Activated CD4-positive, alpha-beta T cell treated with anti-CD3 and anti-CD28 coated beads for 36 hours (primary cell): ENCODE results near the gene ZNF789. TPM values are rescaled to one million over a fixed set of nuclear protein-coding genes. Genes with fewer than 3 reads are reported as not detected.
"Not testable (repeated sequence)": the region's sequence is repeated elsewhere in the genome, so short reads cannot be mapped to it uniquely, and the experiment has no call there.

Source experiments
- ATAC-seq: fragments of 200-7000 bp; cut with Tn5 transposase; one replicate; pipeline ENCODE4 v1.10.0; 2021; ENCODE audit warnings: mild to moderate bottlenecking, moderate library complexity
- CTCF ChIA-PET: fragments of 350-600 bp; sonication (Branson Sonifier 250); formaldehyde crosslinking; loops from one replicate; lab custom pipeline; 2021; ENCODE audit warnings: antibody characterized with exemption; lab: Charles Lee
- POLR2A ChIA-PET: fragments of 350-600 bp; sonication (Branson Sonifier 250); formaldehyde crosslinking; loops from one replicate; lab custom pipeline; 2021; ENCODE audit warnings: antibody characterized with exemption, inconsistent platforms; lab: Charles Lee
- DNase-seq: peaks from one replicate; pipeline ENCODE4 v3.0.0-alpha.2; 2020
- H3K27ac Mint-ChIP-seq: one replicate; pipeline ENCODE4 v1.8.0; 2021; ENCODE audit warnings: mixed read lengths
- H3K27me3 Mint-ChIP-seq: one replicate; pipeline ENCODE4 v1.8.0; 2021; ENCODE audit warnings: mixed read lengths
- H3K36me3 Mint-ChIP-seq: one replicate; pipeline ENCODE4 v1.8.0; 2021; ENCODE audit warnings: low read depth, mixed read lengths
- H3K4me1 Mint-ChIP-seq: one replicate; pipeline ENCODE4 v1.8.0; 2021; ENCODE audit warnings: mixed read lengths
- H3K4me3 Mint-ChIP-seq: one replicate; pipeline ENCODE4 v1.8.0; 2021; ENCODE audit warnings: mild to moderate bottlenecking, moderate library complexity, mixed read lengths
- H3K9me3 Mint-ChIP-seq: one replicate; pipeline ENCODE4 v1.8.0; 2021; ENCODE audit warnings: low read depth, mixed read lengths
- intact Hi-C, 2 experiments: fragments of 100-400 bp; cut with DNase I in 1 of 2; cut with micrococcal nuclease in 1 of 2; formaldehyde crosslinking; loops; one replicate each; pipeline versions ENCODE4 v1.14.2 to v1.15.1; 2022 to 2024; cut with DNase I, micrococcal nuclease
- total RNA-seq, 2 experiments: library from RNA; stranded (reverse); gene quantifications; one replicate each; pipeline ENCODE4 v1.2.3, GENCODE V29; 2021

ZNF789 gene
- total RNA-seq = 10 to 100 TPM; 18.2 to 18.9 TPM

DNA sequence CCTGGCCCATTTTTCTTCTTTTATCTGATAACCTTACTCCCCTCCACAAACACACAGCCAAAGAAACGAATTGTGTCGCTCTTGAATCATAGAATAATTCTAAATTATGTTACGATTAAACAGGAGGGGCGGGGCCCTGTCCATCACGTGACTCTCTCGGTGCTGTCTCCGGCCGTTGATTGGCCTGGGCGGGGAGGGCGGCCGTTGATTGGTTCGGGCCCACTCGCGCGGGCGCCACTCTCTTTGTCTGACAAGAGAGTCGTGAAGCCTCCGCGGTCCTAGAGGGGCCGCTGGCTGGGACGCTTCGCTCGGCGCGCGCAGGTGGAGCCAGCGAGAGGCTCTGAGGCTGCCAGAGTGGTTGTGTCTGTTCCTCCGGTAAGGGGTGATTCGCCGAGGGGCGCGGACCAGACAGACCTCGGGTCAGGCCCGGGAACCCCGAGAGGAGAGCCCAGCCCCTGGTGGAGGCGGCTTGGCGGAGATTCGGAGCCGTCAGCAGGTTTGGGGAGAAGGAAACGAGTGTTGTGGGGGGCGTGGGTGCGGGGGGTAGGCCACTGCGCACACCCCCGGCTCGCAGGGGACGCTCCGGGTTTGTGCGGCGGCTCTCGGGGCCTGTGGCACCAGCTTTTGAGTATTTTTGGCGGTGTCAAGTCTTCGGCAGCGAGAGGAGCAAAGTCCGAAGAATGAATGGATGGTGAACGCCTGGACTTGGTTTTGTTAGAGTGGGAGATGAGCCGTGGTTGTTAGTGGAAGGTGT, at the start of gene ZNF789:
ZNF789 (plus strand) TSS at position 330 of the 754 bp plus-strand sequence. CDS start 3,567 bp downstream, outside the sequence.
- DNase-seq = peak; percentile 99
- no peaks in the 10 kb centered on the region for H3K27me3 Mint-ChIP-seq
- no peaks in the 10 kb centered on the region for H3K9me3 Mint-ChIP-seq
- peak within 1 kb of the TSS; percentile 96 for H3K27ac Mint-ChIP-seq
- peak within 1 kb of the TSS; percentile 91 for H3K4me3 Mint-ChIP-seq
- POLR2A ChIA-PET = interaction anchor here (0.7 to 1.6 kb wide), 4 partner anchors 25 to 32 kb away, joined by 3 to 8 read pairs (median 6); partner anchors contain the start of gene ZKSCAN5
- H3K36me3 Mint-ChIP-seq = peaks cover 16% of the 10 kb centered on the region
- peak; percentile 97 for ATAC-seq
- H3K4me1 Mint-ChIP-seq = peaks cover 29% of the 10 kb centered on the region
- intact Hi-C loops = loop anchor here (1.0 to 2.0 kb wide), 10 partner anchors 28 to 144 kb away; partner anchors contain the start of genes ZNF394 (in 2 of the 2), ZNF655 (in 2 of the 2), BUD31 (in 1 of the 2) and CPSF4 (in 1 of the 2)
- CTCF ChIA-PET = interaction anchor here (0.5 to 0.6 kb wide), 2 partner anchors 32 to 972 kb away, joined by 3 read pairs; partner anchors contain the start of gene ZKSCAN5

DNA sequence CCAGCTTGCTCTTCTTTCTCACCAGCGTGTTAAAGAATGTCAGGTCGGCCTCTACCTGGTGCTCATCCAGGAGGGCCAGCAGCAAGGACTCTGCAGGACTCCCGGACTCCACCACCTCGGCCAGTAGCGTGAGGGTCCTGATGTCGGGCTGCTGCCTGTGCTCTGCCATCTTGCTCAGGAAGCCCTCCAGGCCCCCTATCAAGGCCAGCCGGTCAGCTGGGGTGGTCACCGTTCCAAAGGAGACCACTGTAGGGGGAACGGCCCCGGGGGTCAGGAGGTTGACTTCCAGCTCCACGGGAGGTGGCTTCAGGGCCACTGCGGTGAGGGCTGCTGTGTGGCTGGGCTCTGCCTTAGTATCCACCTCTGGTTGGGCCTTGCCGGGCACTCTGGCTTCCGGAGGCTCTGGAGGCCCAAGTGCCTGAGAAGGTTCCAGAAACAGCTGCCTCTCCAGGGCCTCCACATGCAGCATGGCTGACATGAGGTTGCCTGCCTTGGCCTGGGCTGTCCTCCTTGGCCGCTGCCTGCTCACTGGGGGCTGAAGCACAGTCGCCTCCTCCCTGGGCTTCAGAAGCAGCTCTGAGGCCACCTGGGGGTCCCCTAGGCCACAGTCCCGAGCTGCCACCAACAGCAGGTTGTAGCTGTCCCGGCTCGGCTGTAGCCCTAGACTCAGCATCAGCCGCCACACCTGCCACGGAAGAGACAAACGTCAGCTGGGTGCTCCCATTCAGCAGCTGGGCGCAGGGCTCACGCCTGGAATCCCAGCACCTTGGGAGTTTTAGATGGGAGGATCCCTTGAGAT, 47.6 kb upstream of the ZNF789 start:
- H3K27ac Mint-ChIP-seq = no peak overlapping the region
- ChIA-PET POLR2A (interaction anchor here (0.6 kb wide), 1 partner anchor 18 kb away, joined by 3 read pairs; no protein-coding TSS in a partner anchor), CTCF (interaction anchor here (1.2 kb wide), 1 partner anchor 23 kb away, joined by 3 read pairs; no protein-coding TSS in a partner anchor)
- H3K27me3 Mint-ChIP-seq = no peaks in the 10 kb centered on the region
- H3K4me3 Mint-ChIP-seq = no peak overlapping the region
- H3K4me1 Mint-ChIP-seq = peaks cover 5% of the 10 kb centered on the region
- DNase-seq = no peak
- no peaks in the 10 kb centered on the region for H3K9me3 Mint-ChIP-seq
- peaks cover 25% of the 10 kb centered on the region for H3K36me3 Mint-ChIP-seq
- ATAC-seq = no peak
- intact Hi-C loops = no loop called here

DNA sequence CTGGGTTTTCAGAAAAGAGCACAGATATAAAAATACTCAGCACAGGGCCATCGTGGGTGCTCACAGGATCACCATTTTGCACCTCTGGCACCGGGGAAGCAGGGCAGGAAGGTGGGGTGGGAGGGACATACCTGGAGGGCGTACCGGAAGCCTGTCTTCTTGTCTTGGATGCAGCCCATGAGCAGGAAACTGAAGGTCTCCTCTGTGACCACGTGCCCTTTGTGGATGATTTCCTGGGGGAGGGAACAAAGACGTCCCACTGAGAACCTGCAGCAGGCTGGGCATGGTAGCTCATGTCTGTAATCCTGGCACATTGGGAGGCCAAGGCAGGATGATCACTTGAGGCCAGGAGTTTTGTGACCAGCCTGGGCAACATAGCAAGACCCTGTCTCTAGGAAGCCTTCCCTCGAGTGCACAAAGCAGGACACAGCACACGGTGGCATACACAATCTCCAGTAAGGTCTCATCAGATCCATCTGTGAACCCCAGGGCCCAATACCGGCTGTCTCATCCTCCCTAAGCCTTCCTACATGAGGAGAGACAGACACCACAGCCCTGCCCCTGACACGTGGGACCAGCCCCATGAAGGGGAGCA, 43.6 kb upstream of the ZNF789 start:
- H3K9me3 Mint-ChIP-seq = no peaks in the 10 kb centered on the region
- intact Hi-C loops = no loop called here
- ATAC-seq (peak; percentile 39), DNase-seq (no peak)
- H3K4me1 Mint-ChIP-seq = peaks cover 5% of the 10 kb centered on the region
- CTCF ChIA-PET = no interaction called here
- POLR2A ChIA-PET = interaction anchor here (0.6 kb wide), 1 partner anchor 10 kb away, joined by 3 read pairs; no protein-coding TSS in a partner anchor
- H3K4me3 Mint-ChIP-seq = no peak overlapping the region
- H3K27me3 Mint-ChIP-seq = no peaks in the 10 kb centered on the region
- peaks cover 16% of the 10 kb centered on the region for H3K36me3 Mint-ChIP-seq
- H3K27ac Mint-ChIP-seq = no peak overlapping the region

DNA sequence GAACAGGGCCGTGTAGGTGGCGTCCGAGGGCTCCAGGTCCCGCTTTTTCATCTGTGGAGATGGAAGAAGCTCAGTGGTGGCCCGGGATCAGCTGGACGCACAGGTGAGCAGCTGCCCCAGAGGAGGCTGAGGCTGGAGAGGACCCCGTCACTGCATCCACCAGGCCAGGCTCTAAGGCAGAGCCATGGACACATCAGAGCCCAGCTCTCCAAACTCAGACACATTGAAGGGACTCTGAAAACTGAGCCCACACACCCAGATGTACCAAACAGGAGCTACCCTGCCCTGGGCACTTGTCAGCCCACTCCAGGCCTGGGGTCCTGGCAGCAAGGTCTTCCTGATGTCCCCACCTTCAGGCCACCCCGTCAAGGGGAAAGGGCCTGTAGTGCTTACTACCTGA, 42.9 kb upstream of the ZNF789 start:
- peaks cover 5% of the 10 kb centered on the region for H3K4me1 Mint-ChIP-seq
- H3K27ac Mint-ChIP-seq = no peak overlapping the region
- intact Hi-C loops = no loop called here
- CTCF ChIA-PET = no interaction called here
- no peak overlapping the region for H3K4me3 Mint-ChIP-seq
- H3K36me3 Mint-ChIP-seq = peaks cover 14% of the 10 kb centered on the region
- POLR2A ChIA-PET = interaction anchor here (0.6 kb wide), 1 partner anchor 11 kb away, joined by 3 read pairs; no protein-coding TSS in a partner anchor
- no peaks in the 10 kb centered on the region for H3K27me3 Mint-ChIP-seq
- ATAC-seq (no peak), DNase-seq (no peak)
- no peaks in the 10 kb centered on the region for H3K9me3 Mint-ChIP-seq

DNA sequence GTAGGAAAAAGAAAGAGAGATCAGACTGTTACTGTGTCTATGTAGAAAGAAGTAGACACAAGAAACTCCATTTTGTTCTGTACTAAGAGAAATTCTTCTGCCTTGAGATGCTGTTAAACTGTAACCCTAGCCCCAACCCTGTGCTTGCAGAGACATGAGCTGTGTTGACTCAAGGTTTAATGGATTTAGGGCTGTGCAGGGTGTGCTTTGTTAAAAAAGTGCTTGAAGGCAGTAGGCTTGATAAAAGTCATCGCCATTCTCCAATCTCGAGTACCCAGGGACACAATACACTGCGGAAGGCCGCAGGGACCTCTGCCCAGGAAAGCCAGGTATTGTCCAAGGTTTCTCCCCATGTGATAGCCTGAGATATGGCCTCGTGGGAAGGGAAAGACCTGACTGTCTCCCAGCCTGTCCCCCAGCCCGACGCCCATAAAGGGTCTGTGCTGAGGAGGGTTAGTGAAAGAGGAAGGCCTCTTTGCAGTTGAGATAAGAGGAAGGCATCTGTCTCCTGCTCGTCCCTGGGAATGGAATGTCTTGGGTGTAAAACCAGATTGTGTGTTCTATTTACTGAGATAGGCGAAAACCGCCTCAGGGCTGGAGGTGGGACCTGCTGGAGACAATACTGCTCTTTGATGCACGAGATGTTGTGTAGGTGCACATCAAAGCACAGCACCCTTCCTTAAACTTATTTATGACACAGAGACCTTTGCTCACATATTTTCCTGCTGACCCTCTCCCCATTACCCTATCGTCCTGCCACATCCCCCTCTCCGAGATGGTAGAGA, 40.7 kb upstream of the ZNF789 start:
- CTCF ChIA-PET = not testable (repeated sequence)

DNA sequence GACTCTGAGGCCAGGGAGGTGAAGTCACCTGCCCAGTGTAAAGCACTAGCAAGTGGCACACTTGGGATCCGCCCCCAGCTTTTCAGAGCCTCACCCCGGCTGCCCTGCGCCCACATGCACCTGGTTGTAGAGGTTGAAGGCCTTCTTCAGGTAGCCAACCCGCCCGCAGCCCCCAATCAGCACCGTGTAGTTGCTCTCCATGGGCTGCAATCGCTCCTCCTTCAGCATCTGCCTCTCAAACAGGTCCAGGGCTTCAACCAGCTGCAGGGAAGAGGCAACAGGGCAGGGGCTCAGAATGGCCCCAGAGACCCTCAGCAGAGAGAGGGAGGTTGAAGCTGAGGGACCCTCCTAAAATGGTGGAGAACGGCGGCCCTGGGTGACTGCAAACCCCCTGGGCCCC, 39.5 kb upstream of the ZNF789 start:
- H3K4me1 Mint-ChIP-seq = peaks cover 15% of the 10 kb centered on the region
- no peak for ATAC-seq
- intact Hi-C loops = no loop called here
- H3K27ac Mint-ChIP-seq = no peak overlapping the region
- ChIA-PET CTCF (interaction anchor here (0.6 kb wide), 1 partner anchor 210 kb away, joined by 4 read pairs; no protein-coding TSS in a partner anchor), POLR2A (no interaction called here)
- H3K27me3 Mint-ChIP-seq = no peaks in the 10 kb centered on the region
- H3K36me3 Mint-ChIP-seq = peaks cover 15% of the 10 kb centered on the region
- H3K9me3 Mint-ChIP-seq = no peaks in the 10 kb centered on the region
- no peak overlapping the region for H3K4me3 Mint-ChIP-seq
- DNase-seq = no peak

More for the DNA sequence above, 40.7 kb upstream of the ZNF789 start:
- intact Hi-C loops, H3K4me1 Mint-ChIP-seq, H3K9me3 Mint-ChIP-seq, H3K27me3 Mint-ChIP-seq, DNase-seq, H3K4me3 Mint-ChIP-seq, POLR2A ChIA-PET, ATAC-seq, H3K27ac Mint-ChIP-seq: not testable (repeated sequence)
- peaks cover 15% of the 10 kb centered on the region for H3K36me3 Mint-ChIP-seq

DNA sequence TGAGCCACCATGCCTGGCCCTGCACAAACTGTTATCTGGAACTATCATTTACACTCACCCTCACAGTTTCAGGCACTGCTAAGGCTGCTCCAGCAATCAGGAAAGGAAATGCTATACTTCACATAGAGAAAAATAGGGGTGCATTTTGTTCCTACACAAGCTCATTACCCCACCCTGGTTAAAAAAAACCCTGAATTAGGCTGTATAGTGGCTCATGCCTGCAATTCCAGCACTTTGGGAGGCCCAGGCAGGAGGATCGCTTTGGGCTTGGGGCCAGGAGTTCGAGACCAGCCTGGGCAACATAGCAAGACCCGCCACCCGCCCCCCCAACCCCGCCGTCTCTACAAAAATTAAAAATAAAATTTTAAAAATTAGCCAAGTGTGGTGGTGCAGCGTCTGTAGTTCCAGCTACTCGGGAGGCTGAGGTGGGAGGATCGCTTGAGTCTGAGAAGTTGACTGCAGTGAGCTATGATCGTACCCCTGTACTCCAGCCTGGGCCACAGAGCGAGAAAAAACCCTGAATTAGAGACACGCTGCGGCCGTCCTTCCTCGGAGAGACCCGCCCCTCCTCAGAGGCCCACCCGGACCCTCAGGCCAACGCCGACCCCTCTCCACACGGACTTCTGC, 34.6 kb upstream of the ZNF789 start:
- Mint-ChIP-seq H3K9me3 (no peaks in the 10 kb centered on the region), H3K4me1 (peaks cover 33% of the 10 kb centered on the region), H3K27me3 (no peaks in the 10 kb centered on the region), H3K27ac (peak overlapping the region; percentile 98), H3K36me3 (peaks cover 23% of the 10 kb centered on the region), H3K4me3 (peak overlapping the region; percentile 91)
- ChIA-PET CTCF (interaction anchor here (1.4 kb wide), 1 partner anchor 29 kb away, joined by 4 read pairs; the partner anchor contains the start of genes BUD31 and PDAP1), POLR2A (interaction anchor here (0.6 kb wide), 1 partner anchor 48 kb away, joined by 5 read pairs; no protein-coding TSS in a partner anchor)
- intact Hi-C loops = loop anchor here (1.0 to 5.0 kb wide), 9 partner anchors 28 to 481 kb away; partner anchors contain the start of genes ATP5MF (in 2 of the 2), BUD31 (in 2 of the 2), PDAP1 (in 2 of the 2) and ZKSCAN5 (in 2 of the 2)
- DNase-seq = no peak
- ATAC-seq = peak; percentile 17

DNA sequence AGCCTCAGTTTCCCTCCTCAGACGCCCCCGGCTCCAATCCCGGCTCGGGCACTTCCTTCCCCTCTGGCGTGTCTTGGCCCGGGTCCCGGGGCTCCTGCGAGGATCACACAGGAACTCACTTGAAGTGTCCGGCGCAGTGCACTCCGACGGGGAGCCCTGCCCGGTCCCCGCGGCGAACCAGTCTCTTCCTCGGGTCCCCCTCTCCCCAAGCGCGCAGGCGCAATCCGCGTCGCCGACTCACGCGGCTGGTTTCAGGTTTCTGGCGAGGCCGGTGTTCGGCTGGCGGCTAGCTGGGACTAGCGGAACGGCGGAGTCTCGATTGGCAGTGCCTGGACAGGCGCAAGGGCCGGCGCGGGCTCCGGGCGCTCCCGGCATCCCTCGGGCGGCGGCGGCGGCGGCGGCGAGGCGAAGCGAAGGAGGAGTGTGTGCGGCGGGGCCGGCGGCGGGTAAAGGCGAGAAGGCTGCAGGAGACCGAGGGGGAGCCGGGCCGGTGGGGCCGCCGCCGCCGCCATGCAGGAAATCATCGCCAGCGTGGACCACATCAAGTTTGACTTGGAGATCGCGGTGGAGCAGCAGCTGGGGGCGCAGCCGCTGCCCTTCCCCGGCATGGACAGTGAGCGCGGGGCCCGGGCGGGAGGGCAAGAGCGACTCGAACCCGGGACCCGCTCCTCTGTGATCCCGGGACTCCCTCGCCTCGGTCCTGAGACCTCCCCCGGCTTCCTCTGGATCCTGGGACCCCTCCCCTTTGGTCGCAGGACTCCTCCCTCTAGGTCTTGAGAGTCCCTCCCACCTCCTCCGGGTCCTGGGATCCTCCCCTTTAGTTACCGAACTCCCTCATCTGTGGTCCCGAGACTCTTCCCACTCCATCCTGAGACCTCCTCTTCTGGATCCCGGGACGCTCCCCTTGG, 33.9 kb upstream of the ZNF789 start, which contains the start of the genes CPSF4 and PTCD1:
CPSF4 (plus strand) TSS at position 371 of the 908 bp plus-strand sequence; CDS start at position 511, 140 bp downstream.
PTCD1 (minus strand) TSS at position 226 of the 908 bp plus-strand sequence. CDS start 3,556 bp downstream, outside the sequence.
- H3K4me3 Mint-ChIP-seq = peak within 1 kb of the TSS; percentile 91
- H3K27me3 Mint-ChIP-seq = no peaks in the 10 kb centered on the region
- peaks cover 36% of the 10 kb centered on the region for H3K4me1 Mint-ChIP-seq
- DNase-seq (peak; percentile 96), ATAC-seq (peak; percentile 93)
- H3K9me3 Mint-ChIP-seq = no peaks in the 10 kb centered on the region
- peak within 1 kb of the TSS; percentile 98 for H3K27ac Mint-ChIP-seq
- H3K36me3 Mint-ChIP-seq = peaks cover 23% of the 10 kb centered on the region
- POLR2A ChIA-PET = interaction anchor here (0.6 kb wide), 1 partner anchor 49 kb away, joined by 5 read pairs; no protein-coding TSS in a partner anchor
- CTCF ChIA-PET = interaction anchor here (1.2 to 1.4 kb wide), 2 partner anchors 23 to 30 kb away, joined by 4 read pairs; partner anchors contain the start of genes BUD31 and PDAP1
- intact Hi-C loops = loop anchor here (1.0 to 5.0 kb wide), 9 partner anchors 27 to 480 kb away; partner anchors contain the start of genes ATP5MF (in 2 of the 2), BUD31 (in 2 of the 2), PDAP1 (in 2 of the 2) and ZKSCAN5 (in 2 of the 2)

DNA sequence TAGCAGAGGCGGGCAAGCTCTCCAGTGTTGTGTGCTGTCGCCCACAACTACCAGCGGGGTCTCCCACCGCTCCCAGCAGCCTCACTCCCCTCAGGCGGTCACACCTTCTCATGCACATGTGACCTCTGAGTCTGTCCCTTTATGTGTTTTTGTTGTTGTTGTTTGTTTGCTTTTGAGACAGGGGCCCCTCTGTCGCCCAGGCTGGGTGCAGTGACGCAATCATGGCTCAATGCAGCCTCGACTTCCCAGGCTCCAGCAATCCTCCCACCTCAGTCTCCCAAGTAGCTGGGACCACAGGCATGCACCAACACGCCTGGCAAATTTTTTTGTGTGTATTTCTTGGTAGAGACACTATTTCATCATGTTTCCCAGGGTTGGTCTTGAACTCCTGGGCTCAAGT, 32.5 kb upstream of the ZNF789 start:
- ATAC-seq = no peak
- Mint-ChIP-seq H3K9me3 (no peaks in the 10 kb centered on the region), H3K27ac (no peak overlapping the region), H3K4me3 (peak overlapping the region; percentile 91), H3K4me1 (peaks cover 36% of the 10 kb centered on the region), H3K27me3 (no peaks in the 10 kb centered on the region), H3K36me3 (peaks cover 26% of the 10 kb centered on the region)
- DNase-seq = no peak
- POLR2A ChIA-PET = no interaction called here
- CTCF ChIA-PET = no interaction called here
- intact Hi-C loops = no loop called here
